Activated CD8-positive, alpha-beta memory T cell treated with anti-CD3 and anti-CD28 coated beads, Interleukin-2, amount 50 U/mL, for 1 hour (primary cell): Measurements from ENCODE around the gene SRGAP1.
"Not testable (repeated sequence)": the region's sequence is repeated elsewhere in the genome, so short reads cannot be mapped to it uniquely, and the experiment has no call there.

Source experiments
- DNase-seq: peaks from one replicate; pipeline ENCODE4 v3.0.0-alpha.2; 2020; ENCODE audit errors: extremely low read depth

The SRGAP1 gene

GRCh38 chr12:63838411-63838810 is 6.1 kb upstream of the SRGAP1 start:
- DNase-seq = no peak

GRCh38 chr12:63841011-63841410 is 3.5 kb upstream of the SRGAP1 start:
- no peak for DNase-seq

- DNase-seq = no peak
Observed at GRCh38 chr12:63841571-63841970, 2.9 kb upstream of the SRGAP1 start.

- DNase-seq = not testable (repeated sequence)
Observed at GRCh38 chr12:63842750-63843149, 1.8 kb upstream of the SRGAP1 start.

GRCh38 chr12:63843254-63843720 is 1.2 kb upstream of the SRGAP1 start:
- DNase-seq = no peak

GRCh38 chr12:63843721-63844390 is 644 bp upstream of the SRGAP1 start:
- DNase-seq = peak; percentile 37

GRCh38 chr12:63845726-63846125 is 1.2 kb downstream of the SRGAP1 start:
- no peak for DNase-seq

- no peak for DNase-seq
Observed at GRCh38 chr12:63846238-63846967, 1.9 kb downstream of the SRGAP1 start.

- no peak for DNase-seq
Observed at GRCh38 chr12:63848450-63848849, 4.0 kb downstream of the SRGAP1 start.

- no peak for DNase-seq
Observed at GRCh38 chr12:63849106-63849620, 4.7 kb downstream of the SRGAP1 start.

GRCh38 chr12:63849641-63850040 is 5.1 kb downstream of the SRGAP1 start:
- no peak for DNase-seq

GRCh38 chr12:63853978-63854377 is 9.5 kb downstream of the SRGAP1 start:
- no peak for DNase-seq

- DNase-seq = no peak
Observed at GRCh38 chr12:63855299-63855698, 10.8 kb downstream of the SRGAP1 start.

- no peak for DNase-seq
Observed at GRCh38 chr12:63857771-63858670, 13.5 kb downstream of the SRGAP1 start.

GRCh38 chr12:63859880-63860279 is 15.4 kb downstream of the SRGAP1 start:
- DNase-seq = not testable (repeated sequence)

GRCh38 chr12:63862187-63862968 is 17.9 kb downstream of the SRGAP1 start:
- no peak for DNase-seq

- no peak for DNase-seq
Observed at GRCh38 chr12:63862969-63863230, 18.4 kb downstream of the SRGAP1 start.

- DNase-seq = no peak
Observed at GRCh38 chr12:63863658-63864453, 19.4 kb downstream of the SRGAP1 start.

- no peak for DNase-seq
Observed at GRCh38 chr12:63864454-63864706, 19.9 kb downstream of the SRGAP1 start.

- no peak for DNase-seq
Observed at GRCh38 chr12:63865448-63865847, 20.9 kb downstream of the SRGAP1 start.

GRCh38 chr12:63867053-63867452 is 22.6 kb downstream of the SRGAP1 start:
- DNase-seq = no peak
